ENCODE data around the gene NUMA1. TPM values are rescaled to one million over a fixed set of nuclear protein-coding genes. Genes with fewer than 3 reads are reported as not detected.

The NUMA1 gene
- total RNA-seq, 2 experiments from 2014 or later = 200 to 201 TPM

- CTCF ChIA-PET = interaction anchor here (0.7 to 1.9 kb wide), 7 partner anchors 38 to 160 kb away, joined by 3 to 8 read pairs (median 4); no protein-coding TSS in a partner anchor
- peaks cover 68% of the 10 kb centered on the region for H3K4me1 Mint-ChIP-seq
- peak overlapping the region; percentile 88 for H3K4me3 Mint-ChIP-seq
- H3K9me3 Mint-ChIP-seq = no peaks in the 10 kb centered on the region
- H3K27ac Mint-ChIP-seq = peak overlapping the region; percentile 12
- DNase-seq = no peak
- H3K36me3 Mint-ChIP-seq (ENCODE audit: low read depth) = peaks cover 34% of the 10 kb centered on the region
- no peaks in the 10 kb centered on the region for H3K27me3 Mint-ChIP-seq
- POLR2A ChIA-PET = interaction anchor here (0.8 to 2.9 kb wide), 5 partner anchors 9 to 147 kb away, joined by 3 to 33 read pairs (median 4); partner anchors contain the start of gene ANAPC15
Observed at GRCh38 chr11:72078477-72078876, 1.9 kb downstream of the NUMA1 start.

GRCh38 chr11:72075756-72076155 lies 4.6 kb downstream of the NUMA1 start:
- ChIA-PET CTCF (interaction anchor here (1.0 to 1.5 kb wide), 3 partner anchors 35 to 51 kb away, joined by 3 to 5 read pairs (median 4); no protein-coding TSS in a partner anchor), POLR2A (interaction anchor here (0.8 to 1.6 kb wide), 3 partner anchors 27 to 51 kb away, joined by 3 to 4 read pairs (median 4); no protein-coding TSS in a partner anchor)
- Mint-ChIP-seq H3K4me3 (no peak overlapping the region), H3K9me3 (no peaks in the 10 kb centered on the region), H3K27me3 (no peaks in the 10 kb centered on the region), H3K4me1 (peaks cover 65% of the 10 kb centered on the region), H3K27ac (no peak overlapping the region), H3K36me3 (ENCODE audit: low read depth) (peaks cover 42% of the 10 kb centered on the region)
- DNase-seq = no peak

GRCh38 chr11:72075109-72075508 lies 5.2 kb downstream of the NUMA1 start:
- peak overlapping the region; percentile 24 for H3K27ac Mint-ChIP-seq
- H3K4me3 Mint-ChIP-seq = no peak overlapping the region
- peaks cover 67% of the 10 kb centered on the region for H3K4me1 Mint-ChIP-seq
- H3K36me3 Mint-ChIP-seq (ENCODE audit: low read depth) = peaks cover 45% of the 10 kb centered on the region
- H3K27me3 Mint-ChIP-seq = no peaks in the 10 kb centered on the region
- no peak for DNase-seq
- POLR2A ChIA-PET = interaction anchor here (1.3 to 1.6 kb wide), 2 partner anchors 27 to 33 kb away, joined by 3 to 4 read pairs; no protein-coding TSS in a partner anchor
- H3K9me3 Mint-ChIP-seq = no peaks in the 10 kb centered on the region
- CTCF ChIA-PET = interaction anchor here (1.0 to 1.5 kb wide), 3 partner anchors 34 to 50 kb away, joined by 3 to 5 read pairs (median 4); no protein-coding TSS in a partner anchor

- H3K4me3 Mint-ChIP-seq = no peak overlapping the region
- no peaks in the 10 kb centered on the region for H3K27me3 Mint-ChIP-seq
- DNase-seq = no peak
- peaks cover 73% of the 10 kb centered on the region for H3K4me1 Mint-ChIP-seq
- POLR2A ChIA-PET = interaction anchor here (1.9 kb wide), 1 partner anchor 32 kb away, joined by 10 read pairs; no protein-coding TSS in a partner anchor
- CTCF ChIA-PET = interaction anchor here (0.6 to 1.6 kb wide), 4 partner anchors 10 to 72 kb away, joined by 3 to 10 read pairs (median 4); no protein-coding TSS in a partner anchor
- H3K27ac Mint-ChIP-seq = peak overlapping the region; percentile 32
- peaks cover 62% of the 10 kb centered on the region for H3K36me3 Mint-ChIP-seq (ENCODE audit: low read depth)
- no peaks in the 10 kb centered on the region for H3K9me3 Mint-ChIP-seq
Observed at GRCh38 chr11:72072348-72072747, 8.0 kb downstream of the NUMA1 start.

DNA sequence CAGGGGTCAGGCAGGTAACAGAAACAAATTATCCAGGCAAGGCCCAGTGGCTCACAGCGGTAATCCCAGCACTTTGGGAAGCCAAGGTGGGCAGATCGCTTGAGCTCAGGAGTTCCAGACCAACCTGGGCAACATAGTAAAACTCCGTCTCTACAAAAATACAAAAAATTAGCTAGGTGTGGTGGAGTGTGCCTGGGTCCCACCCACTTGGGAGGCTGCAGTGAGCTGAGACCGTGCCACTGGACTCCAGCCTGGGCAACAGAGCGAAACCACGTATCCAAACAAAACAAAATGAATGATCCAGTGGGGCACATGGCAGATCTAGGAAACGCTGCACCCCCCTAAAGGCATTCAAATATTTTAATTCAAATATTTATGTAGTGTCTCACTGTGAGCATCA lies 9.9 kb downstream of the NUMA1 start:
- DNase-seq = no peak
- Mint-ChIP-seq H3K27me3 (no peaks in the 10 kb centered on the region), H3K9me3 (no peaks in the 10 kb centered on the region), H3K4me1 (peaks cover 69% of the 10 kb centered on the region), H3K36me3 (ENCODE audit: low read depth) (peaks cover 63% of the 10 kb centered on the region), H3K4me3 (no peak overlapping the region), H3K27ac (peak overlapping the region; percentile 50)
- POLR2A ChIA-PET = interaction anchor here (1.1 to 2.2 kb wide), 3 partner anchors 15 to 32 kb away, joined by 3 to 5 read pairs (median 3); no protein-coding TSS in a partner anchor
- CTCF ChIA-PET = interaction anchor here (0.8 kb wide), 1 partner anchor 73 kb away, joined by 3 read pairs; no protein-coding TSS in a partner anchor

- peak overlapping the region; percentile 53 for H3K27ac Mint-ChIP-seq
- ChIA-PET POLR2A (interaction anchor here (1.1 to 2.2 kb wide), 3 partner anchors 10 to 32 kb away, joined by 3 to 5 read pairs (median 5); partner anchors contain the start of gene NUMA1), CTCF (interaction anchor here (0.6 kb wide), 1 partner anchor 44 kb away, joined by 3 read pairs; no protein-coding TSS in a partner anchor)
- H3K4me1 Mint-ChIP-seq = peaks cover 66% of the 10 kb centered on the region
- peaks cover 59% of the 10 kb centered on the region for H3K36me3 Mint-ChIP-seq (ENCODE audit: low read depth)
- H3K9me3 Mint-ChIP-seq = no peaks in the 10 kb centered on the region
- no peak for DNase-seq
- no peaks in the 10 kb centered on the region for H3K27me3 Mint-ChIP-seq
- H3K4me3 Mint-ChIP-seq = no peak overlapping the region
Observed at GRCh38 chr11:72069787-72070251, 10.5 kb downstream of the NUMA1 start.

DNA sequence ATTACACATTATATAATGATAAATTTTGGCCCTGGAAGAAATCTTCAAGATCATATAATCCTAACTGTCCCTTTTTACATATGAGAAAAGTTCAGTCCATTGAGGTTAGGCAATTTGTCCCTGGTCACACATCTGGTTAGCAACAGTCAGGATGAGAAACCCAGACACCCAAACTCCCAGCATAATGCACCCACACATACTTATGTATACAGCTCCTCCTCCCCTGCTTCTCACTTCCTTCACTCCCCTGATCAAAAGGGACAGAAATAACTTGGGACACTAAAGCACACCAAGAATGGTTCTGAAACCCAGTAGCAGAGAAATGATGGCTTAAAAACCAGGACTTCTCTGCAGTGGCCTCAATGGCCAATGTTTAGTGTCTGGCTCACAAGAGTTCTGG lies 11.1 kb downstream of the NUMA1 start:
- CTCF ChIA-PET = interaction anchor here (0.6 kb wide), 1 partner anchor 44 kb away, joined by 3 read pairs; no protein-coding TSS in a partner anchor

GRCh38 chr11:72067676-72068075 lies 12.7 kb downstream of the NUMA1 start:
- peaks cover 52% of the 10 kb centered on the region for H3K4me1 Mint-ChIP-seq
- H3K9me3 Mint-ChIP-seq = no peaks in the 10 kb centered on the region
- H3K36me3 Mint-ChIP-seq (ENCODE audit: low read depth) = peaks cover 48% of the 10 kb centered on the region
- POLR2A ChIA-PET = interaction anchor here (1.3 kb wide), 2 partner anchors 12 to 27 kb away, joined by 3 read pairs; no protein-coding TSS in a partner anchor
- no peaks in the 10 kb centered on the region for H3K27me3 Mint-ChIP-seq
- no peak overlapping the region for H3K27ac Mint-ChIP-seq
- no peak overlapping the region for H3K4me3 Mint-ChIP-seq
- no peak for DNase-seq
- CTCF ChIA-PET = no interaction called here

More for the DNA sequence above, 11.1 kb downstream of the NUMA1 start:
- no peak for DNase-seq
- peak overlapping the region; percentile 22 for H3K27ac Mint-ChIP-seq
- H3K4me1 Mint-ChIP-seq = peaks cover 63% of the 10 kb centered on the region
- H3K4me3 Mint-ChIP-seq = no peak overlapping the region
- H3K27me3 Mint-ChIP-seq = no peaks in the 10 kb centered on the region
- no peaks in the 10 kb centered on the region for H3K9me3 Mint-ChIP-seq
- H3K36me3 Mint-ChIP-seq (ENCODE audit: low read depth) = peaks cover 57% of the 10 kb centered on the region
- POLR2A ChIA-PET = interaction anchor here (0.7 to 2.2 kb wide), 5 partner anchors 9 to 33 kb away, joined by 3 to 5 read pairs (median 3); partner anchors contain the start of gene NUMA1

- H3K4me3 Mint-ChIP-seq = no peak overlapping the region
- peaks cover 48% of the 10 kb centered on the region for H3K4me1 Mint-ChIP-seq
- peak overlapping the region; percentile 3 for H3K27ac Mint-ChIP-seq
- peaks cover 45% of the 10 kb centered on the region for H3K36me3 Mint-ChIP-seq (ENCODE audit: low read depth)
- ChIA-PET POLR2A (interaction anchor here (0.8 to 1.6 kb wide), 3 partner anchors 12 to 28 kb away, joined by 3 to 5 read pairs (median 3); no protein-coding TSS in a partner anchor), CTCF (no interaction called here)
- no peak for DNase-seq
- H3K9me3 Mint-ChIP-seq = no peaks in the 10 kb centered on the region
- H3K27me3 Mint-ChIP-seq = no peaks in the 10 kb centered on the region
Observed at GRCh38 chr11:72067266-72067665, 13.1 kb downstream of the NUMA1 start.

DNA sequence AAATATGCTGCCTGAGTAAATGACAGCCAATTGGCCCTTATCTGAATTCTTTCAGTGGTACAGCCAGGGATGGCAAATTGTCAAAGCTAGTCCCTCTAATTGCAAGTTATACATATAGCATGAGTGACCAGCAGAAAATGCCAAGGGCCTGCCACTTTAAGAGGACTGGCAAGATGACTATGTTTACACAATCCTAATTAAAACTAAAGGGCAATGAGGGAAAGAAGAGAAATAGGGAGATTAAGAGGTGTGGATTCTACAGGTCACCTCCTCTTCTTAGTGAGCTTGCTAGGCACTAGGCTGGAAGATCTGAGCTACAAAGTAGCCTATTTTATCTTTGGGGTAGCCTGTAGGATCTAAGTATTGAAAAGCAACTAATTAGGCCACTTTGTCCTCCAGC lies 13.5 kb downstream of the NUMA1 start:
- no peak overlapping the region for H3K27ac Mint-ChIP-seq
- no peaks in the 10 kb centered on the region for H3K27me3 Mint-ChIP-seq
- H3K36me3 Mint-ChIP-seq (ENCODE audit: low read depth) = peaks cover 48% of the 10 kb centered on the region
- H3K9me3 Mint-ChIP-seq = no peaks in the 10 kb centered on the region
- no peak overlapping the region for H3K4me3 Mint-ChIP-seq
- ChIA-PET POLR2A (interaction anchor here (0.8 to 1.6 kb wide), 3 partner anchors 11 to 28 kb away, joined by 3 to 5 read pairs (median 3); no protein-coding TSS in a partner anchor), CTCF (no interaction called here)
- H3K4me1 Mint-ChIP-seq = peaks cover 45% of the 10 kb centered on the region
- DNase-seq = no peak

DNA sequence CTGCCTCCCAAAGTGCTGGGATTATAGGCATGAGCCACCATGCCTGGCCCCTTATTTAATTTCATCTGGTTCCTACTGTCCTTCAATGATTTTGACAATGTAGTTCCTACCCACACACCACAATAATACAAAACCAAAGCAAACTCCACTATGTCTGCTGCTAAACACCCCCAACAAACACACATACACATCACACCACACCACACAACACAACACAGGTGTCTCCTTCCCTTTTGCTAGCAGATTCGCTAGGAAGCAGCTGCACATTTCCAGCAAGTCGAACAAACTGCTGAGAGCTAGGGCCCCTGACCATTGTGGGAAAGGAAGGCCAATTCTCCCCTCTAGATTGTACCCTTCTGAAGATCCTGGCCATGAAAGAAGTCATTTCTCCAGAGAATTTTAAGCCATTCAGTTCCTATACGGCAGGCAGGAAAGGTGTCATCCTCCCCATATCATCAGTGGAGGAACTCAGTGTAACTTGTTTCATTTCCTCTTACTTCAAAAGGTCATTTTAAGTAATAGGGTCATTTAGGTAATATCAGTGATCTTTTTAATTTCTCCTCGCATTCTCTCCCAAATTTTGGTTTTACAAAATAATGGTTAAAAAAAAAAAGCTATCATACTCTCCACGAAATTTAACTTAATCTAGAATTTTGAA lies 18.5 kb downstream of the NUMA1 start:
- Mint-ChIP-seq H3K36me3 (ENCODE audit: low read depth) (peaks cover 36% of the 10 kb centered on the region), H3K9me3 (no peaks in the 10 kb centered on the region), H3K4me1 (peaks cover 11% of the 10 kb centered on the region), H3K4me3 (no peak overlapping the region), H3K27me3 (no peaks in the 10 kb centered on the region), H3K27ac (no peak overlapping the region)
- ChIA-PET POLR2A (interaction anchor here (1.8 kb wide), 1 partner anchor 20 kb away, joined by 3 read pairs; no protein-coding TSS in a partner anchor), CTCF (interaction anchor here (1.4 kb wide), 1 partner anchor 10 kb away, joined by 3 read pairs; no protein-coding TSS in a partner anchor)
- DNase-seq = no peak

GRCh38 chr11:72058416-72059034 lies 21.8 kb downstream of the NUMA1 start:
- ChIA-PET POLR2A (interaction anchor here (0.9 kb wide), 1 partner anchor 15 kb away, joined by 3 read pairs; no protein-coding TSS in a partner anchor), CTCF (interaction anchor here (1.8 kb wide), 1 partner anchor 33 kb away, joined by 6 read pairs; no protein-coding TSS in a partner anchor)
- Mint-ChIP-seq H3K4me1 (peaks cover 12% of the 10 kb centered on the region), H3K27me3 (no peaks in the 10 kb centered on the region), H3K27ac (no peak overlapping the region), H3K4me3 (no peak overlapping the region), H3K36me3 (ENCODE audit: low read depth) (peaks cover 29% of the 10 kb centered on the region), H3K9me3 (no peaks in the 10 kb centered on the region)
- no peak for DNase-seq
